Right lobe of liver (tissue), 4 donors: Measurements from ENCODE around the gene SQSTM1.

Experiments used
- POLR2A ChIP-seq: fragments of 450-650 bp; IDR thresholded peaks from one replicate; pipeline ENCODE4 v1.6.1; 2017; ENCODE audit warnings: antibody characterized with exemption, mild to moderate bottlenecking
- TF ChIP-seq, protein P1 (sequence below), 4 donors: fragments of 200-600 bp in 3 of 4; fragments of 450-650 bp in 1 of 4; IDR thresholded peaks; one replicate each; pipeline versions ENCODE4 v1.5.1 to v1.8.0; 2016 to 2022; ENCODE audit warnings: antibody characterized with exemption in 4 of 4, mild to moderate bottlenecking in 2 of 4
- donor health status: DM: no; HTN: no; CAD: no.
- donor health status: DM: no; HTN: no; CAD: no.
- donor health status: DM: no; HTN: yes; CAD: no.

DNA sequence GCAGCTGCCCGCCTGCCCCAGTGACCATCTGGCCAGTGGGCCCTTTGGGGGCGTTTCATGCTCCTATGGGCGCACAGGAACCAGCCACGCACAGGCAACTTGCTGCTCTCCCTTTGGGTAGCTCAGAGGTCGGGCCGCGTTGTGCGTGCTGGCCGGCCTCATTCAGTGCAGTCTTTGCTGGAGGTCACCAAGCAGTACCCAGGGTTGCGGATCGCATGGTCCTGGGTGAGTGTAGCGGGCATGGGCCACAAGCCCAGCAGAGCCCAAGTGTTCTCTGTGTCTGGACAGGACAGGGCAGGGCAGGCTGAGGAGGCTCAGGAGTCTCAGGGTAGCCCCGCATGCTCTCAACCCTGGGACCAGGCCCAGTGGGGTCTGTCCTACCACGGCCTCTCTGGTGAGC is 47.8 kb downstream of the SQSTM1 start:
- TF ChIP-seq, protein P1, sequence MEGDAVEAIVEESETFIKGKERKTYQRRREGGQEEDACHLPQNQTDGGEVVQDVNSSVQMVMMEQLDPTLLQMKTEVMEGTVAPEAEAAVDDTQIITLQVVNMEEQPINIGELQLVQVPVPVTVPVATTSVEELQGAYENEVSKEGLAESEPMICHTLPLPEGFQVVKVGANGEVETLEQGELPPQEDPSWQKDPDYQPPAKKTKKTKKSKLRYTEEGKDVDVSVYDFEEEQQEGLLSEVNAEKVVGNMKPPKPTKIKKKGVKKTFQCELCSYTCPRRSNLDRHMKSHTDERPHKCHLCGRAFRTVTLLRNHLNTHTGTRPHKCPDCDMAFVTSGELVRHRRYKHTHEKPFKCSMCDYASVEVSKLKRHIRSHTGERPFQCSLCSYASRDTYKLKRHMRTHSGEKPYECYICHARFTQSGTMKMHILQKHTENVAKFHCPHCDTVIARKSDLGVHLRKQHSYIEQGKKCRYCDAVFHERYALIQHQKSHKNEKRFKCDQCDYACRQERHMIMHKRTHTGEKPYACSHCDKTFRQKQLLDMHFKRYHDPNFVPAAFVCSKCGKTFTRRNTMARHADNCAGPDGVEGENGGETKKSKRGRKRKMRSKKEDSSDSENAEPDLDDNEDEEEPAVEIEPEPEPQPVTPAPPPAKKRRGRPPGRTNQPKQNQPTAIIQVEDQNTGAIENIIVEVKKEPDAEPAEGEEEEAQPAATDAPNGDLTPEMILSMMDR (IDR thresholded peaks at IDR 0.05) = no peak
- no peak for TF ChIP-seq POLR2A
